Prostate gland (tissue), 1 donor: ENCODE measurements around the gene SNAPC2.

Experiments used
- POLR2A ChIP-seq: fragments of 450-650 bp; IDR thresholded peaks from one replicate; pipeline ENCODE4 v1.6.1; 2016; ENCODE audit warnings: antibody characterized with exemption, mild to moderate bottlenecking
- POLR2AphosphoS5 ChIP-seq: sonication (generic); formaldehyde crosslinking; IDR thresholded peaks from one replicate; pipeline ENCODE4 v1.6.1; 2017; ENCODE audit warnings: antibody characterized with exemption

- peak; percentile 81 for TF ChIP-seq POLR2A
- peak; percentile 82 for TF ChIP-seq POLR2AphosphoS5
Measured at GRCh38 chr19:7920519-7921301, 572 bp downstream of the SNAPC2 start.
